Stromal cell of bone marrow (primary cell): ENCODE results near the gene ZNF655.
A peak's percentile ranks its signal among the peaks of the same experiment; 100 is the strongest.
"Not testable (repeated sequence)": the region's sequence is repeated elsewhere in the genome, so short reads cannot be mapped to it uniquely, and the experiment has no call there.

Source experiments
- DNase-seq: peaks from one replicate; pipeline ENCODE4 v3.0.0-alpha.2; 2012; ENCODE audit warnings: low read depth

Gene ZNF655

GRCh38 chr7:99560834-99561736 is 2.6 kb downstream of the ZNF655 start:
- no peak for DNase-seq

- no peak for DNase-seq
Measured at GRCh38 chr7:99561737-99562051, 3.3 kb downstream of the ZNF655 start.

- DNase-seq = no peak
Measured at GRCh38 chr7:99562114-99562784, 3.8 kb downstream of the ZNF655 start.

- peak; percentile 94 for DNase-seq
Measured at GRCh38 chr7:99562832-99563231, 4.4 kb downstream of the ZNF655 start.

GRCh38 chr7:99563650-99564049 is 5.2 kb downstream of the ZNF655 start:
- DNase-seq = no peak

GRCh38 chr7:99568770-99569169 is 10.3 kb downstream of the ZNF655 start:
- not testable (repeated sequence) for DNase-seq

GRCh38 chr7:99571768-99572167 is 13.3 kb downstream of the ZNF655 start:
- DNase-seq = no peak

- no peak for DNase-seq
Measured at GRCh38 chr7:99573257-99573656, 14.8 kb downstream of the ZNF655 start.

- no peak for DNase-seq
Measured at GRCh38 chr7:99576251-99576650, 17.8 kb downstream of the ZNF655 start.

GRCh38 chr7:99579281-99579955 is 21.0 kb downstream of the ZNF655 start:
- DNase-seq = no peak

- DNase-seq = peak; percentile 5
Measured at GRCh38 chr7:99579956-99580777, 21.7 kb downstream of the ZNF655 start.

GRCh38 chr7:99580778-99581332 is 22.4 kb downstream of the ZNF655 start:
- DNase-seq = not testable (repeated sequence)

- DNase-seq = no peak
Measured at GRCh38 chr7:99588868-99589267, 30.4 kb downstream of the ZNF655 start.

GRCh38 chr7:99594948-99595745 is 36.7 kb downstream of the ZNF655 start:
- no peak for DNase-seq

- no peak for DNase-seq
Measured at GRCh38 chr7:99596408-99596955, 38.0 kb downstream of the ZNF655 start.

GRCh38 chr7:99597762-99598501 is 39.5 kb downstream of the ZNF655 start, which contains the start of gene TMEM225B:
TMEM225B (plus strand) TSS chr7:99598267; CDS start chr7:99604389, 6,122 bp downstream.
- DNase-seq = no peak

GRCh38 chr7:99599836-99600235 is 41.4 kb downstream of the ZNF655 start:
- DNase-seq = no peak

GRCh38 chr7:99601656-99602310 is 43.3 kb downstream of the ZNF655 start:
- no peak for DNase-seq

GRCh38 chr7:99605527-99605926 is 47.1 kb downstream of the ZNF655 start:
- DNase-seq = no peak
